Measurements from ENCODE around the gene RND3. TPM values are rescaled to one million over a fixed set of nuclear protein-coding genes. Genes with fewer than 3 reads are reported as not detected.

The RND3 gene
- 41.8 TPM for polyA plus RNA-seq (2013, experiment 1 of 2)
- polyA plus RNA-seq (2013, experiment 2 of 2), result 44.6 TPM

- Histone ChIP-seq H3K4me3 (ENCODE audit: extremely low read depth, insufficient read depth, low read length, poor library complexity, severe bottlenecking) (peak within 1 kb of the TSS; percentile 73), H3K27ac (ENCODE audit: low read depth, low read length, severe bottlenecking) (peak within 1 kb of the TSS; percentile 65), H3K4me1 (ENCODE audit: control insufficient read depth, insufficient read depth, low read length, poor library complexity, severe bottlenecking) (peaks cover 16% of the 10 kb centered on the region), H3K36me3 (ENCODE audit: control insufficient read depth, insufficient read depth, low read length) (peaks cover 27% of the 10 kb centered on the region), H3K9me3 (ENCODE audit: control insufficient read depth, low read length) (no peaks in the 10 kb centered on the region)
- WGBS, 2 experiments (ENCODE audit: insufficient coverage in 2 of 2), result 17 to 30% methylated on average over 8 to 18 of the region's 24 CpGs
These were observed at the start of gene RND3 for GRCh38 chr2:150487537-150488429. TSS of gene RND3 (minus strand) at chr2:150487667. CDS start at chr2:150487417, 250 bp downstream.

- H3K9me3 ChIP-seq (ENCODE audit: control insufficient read depth, low read length), result peaks cover 9% of the 10 kb centered on the region
- no peak overlapping the region for H3K4me3 ChIP-seq (ENCODE audit: extremely low read depth, insufficient read depth, low read length, poor library complexity, severe bottlenecking)
- H3K4me1 ChIP-seq (ENCODE audit: control insufficient read depth, insufficient read depth, low read length, poor library complexity, severe bottlenecking), result no peaks in the 10 kb centered on the region
- WGBS, 2 experiments (ENCODE audit: insufficient coverage in 2 of 2), result 80% methylated on average over 1 of the region's 1 CpG; no CpG with 5 or more reads in 1 of the 2 experiments
- H3K36me3 ChIP-seq (ENCODE audit: control insufficient read depth, insufficient read depth, low read length), result no peaks in the 10 kb centered on the region
- no peak overlapping the region for H3K27ac ChIP-seq (ENCODE audit: low read depth, low read length, severe bottlenecking)
These were observed 47.7 kb upstream of the RND3 start for GRCh38 chr2:150535176-150535575.

- H3K36me3 ChIP-seq (ENCODE audit: control insufficient read depth, insufficient read depth, low read length), result no peaks in the 10 kb centered on the region
- no CpG with 5 or more reads among the region's 1 CpG for WGBS, 2 experiments (ENCODE audit: insufficient coverage in 2 of 2)
- peaks cover 9% of the 10 kb centered on the region for H3K9me3 ChIP-seq (ENCODE audit: control insufficient read depth, low read length)
- H3K4me1 ChIP-seq (ENCODE audit: control insufficient read depth, insufficient read depth, low read length, poor library complexity, severe bottlenecking), result no peaks in the 10 kb centered on the region
- no peak overlapping the region for H3K27ac ChIP-seq (ENCODE audit: low read depth, low read length, severe bottlenecking)
- no peak overlapping the region for H3K4me3 ChIP-seq (ENCODE audit: extremely low read depth, insufficient read depth, low read length, poor library complexity, severe bottlenecking)
These were observed 45.4 kb upstream of the RND3 start for GRCh38 chr2:150532879-150533278.

GRCh38 chr2:150532020-150532419 lies 44.6 kb upstream of the RND3 start:
- Histone ChIP-seq H3K27ac (ENCODE audit: low read depth, low read length, severe bottlenecking) (no peak overlapping the region), H3K9me3 (ENCODE audit: control insufficient read depth, low read length) (peaks cover 9% of the 10 kb centered on the region), H3K4me3 (ENCODE audit: extremely low read depth, insufficient read depth, low read length, poor library complexity, severe bottlenecking) (no peak overlapping the region), H3K36me3 (ENCODE audit: control insufficient read depth, insufficient read depth, low read length) (no peaks in the 10 kb centered on the region), H3K4me1 (ENCODE audit: control insufficient read depth, insufficient read depth, low read length, poor library complexity, severe bottlenecking) (no peaks in the 10 kb centered on the region)
- WGBS, 2 experiments (ENCODE audit: insufficient coverage in 2 of 2), result 67 to 86% methylated on average over 1 of the region's 5 CpGs

- Histone ChIP-seq H3K27ac (ENCODE audit: low read depth, low read length, severe bottlenecking) (no peak overlapping the region), H3K36me3 (ENCODE audit: control insufficient read depth, insufficient read depth, low read length) (no peaks in the 10 kb centered on the region), H3K4me3 (ENCODE audit: extremely low read depth, insufficient read depth, low read length, poor library complexity, severe bottlenecking) (no peak overlapping the region), H3K9me3 (ENCODE audit: control insufficient read depth, low read length) (peaks cover 9% of the 10 kb centered on the region), H3K4me1 (ENCODE audit: control insufficient read depth, insufficient read depth, low read length, poor library complexity, severe bottlenecking) (no peaks in the 10 kb centered on the region)
- WGBS, 2 experiments (ENCODE audit: insufficient coverage in 2 of 2), result no CpG with 5 or more reads among the region's 2 CpGs
These were observed 44.1 kb upstream of the RND3 start for GRCh38 chr2:150531591-150531990.

- Histone ChIP-seq H3K9me3 (ENCODE audit: control insufficient read depth, low read length) (no peaks in the 10 kb centered on the region), H3K27ac (ENCODE audit: low read depth, low read length, severe bottlenecking) (no peak overlapping the region), H3K4me1 (ENCODE audit: control insufficient read depth, insufficient read depth, low read length, poor library complexity, severe bottlenecking) (no peaks in the 10 kb centered on the region), H3K36me3 (ENCODE audit: control insufficient read depth, insufficient read depth, low read length) (no peaks in the 10 kb centered on the region), H3K4me3 (ENCODE audit: extremely low read depth, insufficient read depth, low read length, poor library complexity, severe bottlenecking) (no peak overlapping the region)
- WGBS, 2 experiments (ENCODE audit: insufficient coverage in 2 of 2), result no CpG with 5 or more reads among the region's 1 CpG
These were observed 42.7 kb upstream of the RND3 start for GRCh38 chr2:150530168-150530567.

- 38 to 88% methylated on average over 1 to 3 of the region's 5 CpGs for WGBS, 2 experiments (ENCODE audit: insufficient coverage in 2 of 2)
- Histone ChIP-seq H3K27ac (ENCODE audit: low read depth, low read length, severe bottlenecking) (peak overlapping the region; percentile 62), H3K9me3 (ENCODE audit: control insufficient read depth, low read length) (no peaks in the 10 kb centered on the region), H3K4me1 (ENCODE audit: control insufficient read depth, insufficient read depth, low read length, poor library complexity, severe bottlenecking) (no peaks in the 10 kb centered on the region), H3K4me3 (ENCODE audit: extremely low read depth, insufficient read depth, low read length, poor library complexity, severe bottlenecking) (no peak overlapping the region), H3K36me3 (ENCODE audit: control insufficient read depth, insufficient read depth, low read length) (no peaks in the 10 kb centered on the region)
These were observed 41.7 kb upstream of the RND3 start for GRCh38 chr2:150528861-150529801.

- Histone ChIP-seq H3K4me1 (ENCODE audit: control insufficient read depth, insufficient read depth, low read length, poor library complexity, severe bottlenecking) (no peaks in the 10 kb centered on the region), H3K36me3 (ENCODE audit: control insufficient read depth, insufficient read depth, low read length) (no peaks in the 10 kb centered on the region), H3K27ac (ENCODE audit: low read depth, low read length, severe bottlenecking) (peak overlapping the region; percentile 68), H3K4me3 (ENCODE audit: extremely low read depth, insufficient read depth, low read length, poor library complexity, severe bottlenecking) (no peak overlapping the region), H3K9me3 (ENCODE audit: control insufficient read depth, low read length) (no peaks in the 10 kb centered on the region)
These were observed 39.4 kb upstream of the RND3 start for GRCh38 chr2:150526827-150527226.

GRCh38 chr2:150526006-150526405 lies 38.5 kb upstream of the RND3 start:
- Histone ChIP-seq H3K36me3 (ENCODE audit: control insufficient read depth, insufficient read depth, low read length) (no peaks in the 10 kb centered on the region), H3K4me3 (ENCODE audit: extremely low read depth, insufficient read depth, low read length, poor library complexity, severe bottlenecking) (no peak overlapping the region), H3K9me3 (ENCODE audit: control insufficient read depth, low read length) (no peaks in the 10 kb centered on the region), H3K27ac (ENCODE audit: low read depth, low read length, severe bottlenecking) (no peak overlapping the region), H3K4me1 (ENCODE audit: control insufficient read depth, insufficient read depth, low read length, poor library complexity, severe bottlenecking) (no peaks in the 10 kb centered on the region)
- no CpG with 5 or more reads among the region's 1 CpG for WGBS, 2 experiments (ENCODE audit: insufficient coverage in 2 of 2)

- Histone ChIP-seq H3K4me3 (ENCODE audit: extremely low read depth, insufficient read depth, low read length, poor library complexity, severe bottlenecking) (no peak overlapping the region), H3K27ac (ENCODE audit: low read depth, low read length, severe bottlenecking) (no peak overlapping the region), H3K9me3 (ENCODE audit: control insufficient read depth, low read length) (no peaks in the 10 kb centered on the region), H3K36me3 (ENCODE audit: control insufficient read depth, insufficient read depth, low read length) (no peaks in the 10 kb centered on the region), H3K4me1 (ENCODE audit: control insufficient read depth, insufficient read depth, low read length, poor library complexity, severe bottlenecking) (no peaks in the 10 kb centered on the region)
- WGBS, 2 experiments (ENCODE audit: insufficient coverage in 2 of 2), result 77 to 93% methylated on average over 2 to 3 of the region's 4 CpGs
These were observed 34.8 kb upstream of the RND3 start for GRCh38 chr2:150522269-150522668.
